Islet precursor cell (in vitro differentiated cells): ENCODE data around the gene MTFMT.
"Not testable (repeated sequence)": the region's sequence is repeated elsewhere in the genome, so short reads cannot be mapped to it uniquely, and the experiment has no call there.

ENCODE experiments used
- DNase-seq: peaks from one replicate; pipeline ENCODE4 v3.0.0-alpha.2; 2018

The MTFMT gene

GRCh38 chr15:65059931-65060596 is 30.6 kb upstream of the MTFMT start:
- no peak for DNase-seq

GRCh38 chr15:65059369-65059750 is 29.9 kb upstream of the MTFMT start:
- no peak for DNase-seq

- DNase-seq, result no peak
Measured at GRCh38 chr15:65058394-65059368, 29.2 kb upstream of the MTFMT start.

- DNase-seq, result no peak
Measured at GRCh38 chr15:65057549-65057940, 28.1 kb upstream of the MTFMT start.

- DNase-seq, result peak; percentile 98
Measured at GRCh38 chr15:65056868-65057548, 27.6 kb upstream of the MTFMT start.

GRCh38 chr15:65056106-65056505 is 26.7 kb upstream of the MTFMT start:
- no peak for DNase-seq

- DNase-seq, result no peak
Measured at GRCh38 chr15:65055201-65055870, 25.9 kb upstream of the MTFMT start.

- DNase-seq, result peak; percentile 90
Measured at GRCh38 chr15:65054333-65055200, 25.1 kb upstream of the MTFMT start.

- no peak for DNase-seq
Measured at GRCh38 chr15:65052956-65053355, 23.5 kb upstream of the MTFMT start.

- no peak for DNase-seq
Measured at GRCh38 chr15:65051266-65051665, 21.8 kb upstream of the MTFMT start.

- DNase-seq, result no peak
Measured at GRCh38 chr15:65050270-65050669, 20.8 kb upstream of the MTFMT start.

GRCh38 chr15:65049418-65049840 is 20.0 kb upstream of the MTFMT start:
- peak; percentile 94 for DNase-seq

GRCh38 chr15:65048241-65048640 is 18.8 kb upstream of the MTFMT start:
- DNase-seq, result no peak

GRCh38 chr15:65044724-65045481 is 15.5 kb upstream of the MTFMT start, which contains the start of gene SLC51B:
Gene SLC51B, plus strand, starts transcription at chr15:65045387. Its CDS starts 4,618 bp downstream, at chr15:65050005.
- DNase-seq, result peak; percentile 48

GRCh38 chr15:65044218-65044617 is 14.8 kb upstream of the MTFMT start:
- not testable (repeated sequence) for DNase-seq

- DNase-seq, result no peak
Measured at GRCh38 chr15:65042776-65043327, 13.4 kb upstream of the MTFMT start.

GRCh38 chr15:65041787-65042186 is 12.3 kb upstream of the MTFMT start:
- no peak for DNase-seq

GRCh38 chr15:65040461-65040860 is 11.0 kb upstream of the MTFMT start:
- DNase-seq, result no peak

- no peak for DNase-seq
Measured at GRCh38 chr15:65038836-65039235, 9.4 kb upstream of the MTFMT start.

GRCh38 chr15:65038428-65038827 is 9.0 kb upstream of the MTFMT start:
- DNase-seq, result no peak

- no peak for DNase-seq
Measured at GRCh38 chr15:65037309-65037708, 7.9 kb upstream of the MTFMT start.
